Thyroid gland (tissue), 4 donors: ENCODE data around the gene XRCC6.

Experiments used
- POLR2A ChIP-seq, 2 donors: fragments of 450-650 bp; IDR thresholded peaks; one replicate each; pipeline ENCODE4 v1.6.1; 2017; ENCODE audit warnings: antibody characterized with exemption in 2 of 2, mild to moderate bottlenecking in 2 of 2, moderate library complexity in 1 of 2
- TF ChIP-seq, protein P1 (sequence below), 6 experiments: fragments of 200-600 bp in 3 of 6; fragments of 450-650 bp in 3 of 6; sonication (generic) in 3 of 6; IDR thresholded peaks; one replicate each; pipeline ENCODE4 v1.5.1; 2016 to 2019; ENCODE audit warnings: antibody characterized with exemption in 6 of 6, mild to moderate bottlenecking in 2 of 6, inconsistent platforms in 1 of 6, moderate library complexity in 1 of 6

DNA sequence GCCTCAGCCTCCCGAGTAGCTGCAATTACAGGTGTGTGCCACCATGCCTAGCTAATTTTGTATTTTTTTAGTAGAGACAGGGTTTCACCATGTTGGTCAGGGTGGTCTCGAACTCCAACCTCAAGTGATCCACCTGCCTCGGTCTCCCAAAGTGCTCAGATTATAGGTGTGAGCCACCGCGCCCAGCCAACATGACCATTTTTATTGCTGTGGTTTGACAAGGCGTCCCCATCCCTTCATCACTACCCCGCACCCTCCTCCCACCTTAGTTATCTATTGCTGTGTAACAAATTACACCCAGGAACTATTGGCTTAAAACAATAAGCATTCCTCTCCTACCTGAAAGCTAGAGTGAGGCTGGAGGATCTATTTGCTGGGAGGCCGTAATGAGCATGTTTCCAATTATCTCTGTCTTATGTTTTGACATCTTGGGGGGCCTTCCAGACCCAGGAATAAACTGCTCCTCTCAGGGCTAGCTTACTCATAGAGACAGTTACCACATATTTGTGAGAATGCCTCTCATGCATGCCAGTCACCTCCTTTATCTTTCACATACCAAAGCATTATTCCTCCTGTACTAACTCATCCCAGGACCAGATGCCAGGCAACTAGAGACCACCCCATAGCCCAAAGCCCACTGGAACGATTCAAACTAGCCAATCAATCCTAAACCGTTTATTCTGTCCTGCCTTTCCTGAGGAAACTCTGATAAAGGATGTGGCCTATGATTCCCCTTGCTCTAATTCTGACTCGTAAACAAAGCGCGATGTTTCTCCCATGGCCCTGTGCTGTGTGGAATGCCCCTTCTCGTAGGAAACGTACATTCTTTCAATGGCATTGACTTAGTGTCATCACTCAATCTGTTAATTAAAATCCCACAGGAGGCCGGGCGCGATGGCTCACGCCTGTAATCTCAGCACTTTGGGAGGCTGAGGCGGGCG, 48.1 kb downstream of the XRCC6 start:
- TF ChIP-seq POLR2A (IDR thresholded peaks at IDR 0.05), result no peak
- TF ChIP-seq, protein P1, sequence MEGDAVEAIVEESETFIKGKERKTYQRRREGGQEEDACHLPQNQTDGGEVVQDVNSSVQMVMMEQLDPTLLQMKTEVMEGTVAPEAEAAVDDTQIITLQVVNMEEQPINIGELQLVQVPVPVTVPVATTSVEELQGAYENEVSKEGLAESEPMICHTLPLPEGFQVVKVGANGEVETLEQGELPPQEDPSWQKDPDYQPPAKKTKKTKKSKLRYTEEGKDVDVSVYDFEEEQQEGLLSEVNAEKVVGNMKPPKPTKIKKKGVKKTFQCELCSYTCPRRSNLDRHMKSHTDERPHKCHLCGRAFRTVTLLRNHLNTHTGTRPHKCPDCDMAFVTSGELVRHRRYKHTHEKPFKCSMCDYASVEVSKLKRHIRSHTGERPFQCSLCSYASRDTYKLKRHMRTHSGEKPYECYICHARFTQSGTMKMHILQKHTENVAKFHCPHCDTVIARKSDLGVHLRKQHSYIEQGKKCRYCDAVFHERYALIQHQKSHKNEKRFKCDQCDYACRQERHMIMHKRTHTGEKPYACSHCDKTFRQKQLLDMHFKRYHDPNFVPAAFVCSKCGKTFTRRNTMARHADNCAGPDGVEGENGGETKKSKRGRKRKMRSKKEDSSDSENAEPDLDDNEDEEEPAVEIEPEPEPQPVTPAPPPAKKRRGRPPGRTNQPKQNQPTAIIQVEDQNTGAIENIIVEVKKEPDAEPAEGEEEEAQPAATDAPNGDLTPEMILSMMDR (IDR thresholded peaks at IDR 0.05), result no peak
